HEK293 (cell line): ENCODE results near the gene DDX47.

ENCODE experiments used
- GLI4 ChIP-seq: fragments of 450-650 bp; formaldehyde crosslinking; IDR thresholded peaks from 2 replicates; pipeline ENCODE4 v1.5.1; 2016; ENCODE audit warnings: missing biosample characterization, missing genetic modification characterization
- KLF1 ChIP-seq: fragments of 450-650 bp; formaldehyde crosslinking; IDR thresholded peaks from 2 replicates; pipeline ENCODE4 v1.5.1; 2016; ENCODE audit warnings: missing biosample characterization, missing genetic modification characterization
- TCF7L2 ChIP-seq: IDR thresholded peaks from 2 replicates; pipeline ENCODE4 v1.6.1; 2011; ENCODE audit warnings: low read depth, mild to moderate bottlenecking, inconsistent platforms, low read length, moderate library complexity, borderline replicate concordance
- ZBTB21 ChIP-seq: fragments of 450-650 bp; formaldehyde crosslinking; IDR thresholded peaks from 2 replicates; pipeline ENCODE4 v1.5.1; 2017; ENCODE audit warnings: missing biosample characterization, missing genetic modification characterization
- ZNF274 ChIP-seq, 2 experiments: fragments of 200-500 bp in 1 of 2; fragments of 450-650 bp in 1 of 2; sonication (Bioruptor generic) in 1 of 2; formaldehyde crosslinking in 1 of 2; IDR thresholded peaks; 2 replicates each; pipeline versions ENCODE4 v1.5.1 to v1.6.1; 2014 to 2016; ENCODE audit warnings: borderline replicate concordance in 1 of 2, inconsistent platforms in 1 of 2, low read length in 1 of 2, missing biosample characterization in 1 of 2, missing genetic modification characterization in 1 of 2
- ZNF501 ChIP-seq: fragments of 450-650 bp; formaldehyde crosslinking; IDR thresholded peaks from 2 replicates; pipeline ENCODE4 v1.5.1; 2016; ENCODE audit warnings: missing biosample characterization, missing genetic modification characterization
- TF ChIP-seq, protein P1 (sequence below): fragments of 450-650 bp; formaldehyde crosslinking; IDR thresholded peaks from 2 replicates; pipeline ENCODE4 v1.5.1; 2016; ENCODE audit warnings: missing biosample characterization, missing genetic modification characterization

- no peak for TF ChIP-seq TCF7L2
- no peak for TF ChIP-seq ZNF501 (tag by site-specific recombination)
- no peak for TF ChIP-seq GLI4 (tag by site-specific recombination)
- no peak for TF ChIP-seq ZNF274 (IDR thresholded peaks at IDR 0.05; ENCODE audit: low read length)
- no peak for TF ChIP-seq ZNF274 (tag by site-specific recombination; IDR thresholded peaks at IDR 0.05; ENCODE audit: borderline replicate concordance)
- TF ChIP-seq KLF1: no peak
- TF ChIP-seq, protein P1, sequence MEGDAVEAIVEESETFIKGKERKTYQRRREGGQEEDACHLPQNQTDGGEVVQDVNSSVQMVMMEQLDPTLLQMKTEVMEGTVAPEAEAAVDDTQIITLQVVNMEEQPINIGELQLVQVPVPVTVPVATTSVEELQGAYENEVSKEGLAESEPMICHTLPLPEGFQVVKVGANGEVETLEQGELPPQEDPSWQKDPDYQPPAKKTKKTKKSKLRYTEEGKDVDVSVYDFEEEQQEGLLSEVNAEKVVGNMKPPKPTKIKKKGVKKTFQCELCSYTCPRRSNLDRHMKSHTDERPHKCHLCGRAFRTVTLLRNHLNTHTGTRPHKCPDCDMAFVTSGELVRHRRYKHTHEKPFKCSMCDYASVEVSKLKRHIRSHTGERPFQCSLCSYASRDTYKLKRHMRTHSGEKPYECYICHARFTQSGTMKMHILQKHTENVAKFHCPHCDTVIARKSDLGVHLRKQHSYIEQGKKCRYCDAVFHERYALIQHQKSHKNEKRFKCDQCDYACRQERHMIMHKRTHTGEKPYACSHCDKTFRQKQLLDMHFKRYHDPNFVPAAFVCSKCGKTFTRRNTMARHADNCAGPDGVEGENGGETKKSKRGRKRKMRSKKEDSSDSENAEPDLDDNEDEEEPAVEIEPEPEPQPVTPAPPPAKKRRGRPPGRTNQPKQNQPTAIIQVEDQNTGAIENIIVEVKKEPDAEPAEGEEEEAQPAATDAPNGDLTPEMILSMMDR: no peak
- TF ChIP-seq ZBTB21 (tag by site-specific recombination): no peak
These were observed 5.6 kb downstream of the DDX47 start for GRCh38 chr12:12818701-12819100.
